ENCODE results near the gene RBAK. TPM values are rescaled to one million over a fixed set of nuclear protein-coding genes. Genes with fewer than 3 reads are reported as not detected.

The RBAK gene
- total RNA-seq, 1 donor from 2014 or later = 9.3 TPM

- intact Hi-C loops (cut with DNase I) = loop anchor here (5.0 kb wide), 1 partner anchor 292 kb away; no protein-coding TSS in a partner anchor
Measured at GRCh38 chr7:5088906-5089305, 43.2 kb downstream of the RBAK start.

GRCh38 chr7:5093948-5094347 is 48.3 kb downstream of the RBAK start:
- DNase-seq (ENCODE audit: extremely low spot score in 2 of 2) = no peak
- Histone ChIP-seq H3K36me3 (no peaks in the 10 kb centered on the region), H3K27ac (no peak overlapping the region), H3K4me3 (no peak overlapping the region), H3K4me1 (no peaks in the 10 kb centered on the region), H3K9me3 (peaks cover 8% of the 10 kb centered on the region), H3K27me3 (no peaks in the 10 kb centered on the region)
- TF ChIP-seq POLR2A (IDR thresholded peaks at IDR 0.05) (no peak), POLR2AphosphoS5 (IDR thresholded peaks at IDR 0.05; ENCODE audit: insufficient read depth in 1 of 2, low read depth in 1 of 2) (no peak), CTCF (IDR thresholded peaks at IDR 0.05) (no peak)
- intact Hi-C loops (cut with DNase I) = no loop called here

More at GRCh38 chr7:5088906-5089305, 43.2 kb downstream of the RBAK start:
- Histone ChIP-seq H3K36me3 (no peaks in the 10 kb centered on the region), H3K9me3 (peaks cover 3% of the 10 kb centered on the region), H3K4me1 (no peaks in the 10 kb centered on the region), H3K27ac (no peak overlapping the region), H3K4me3 (no peak overlapping the region), H3K27me3 (no peaks in the 10 kb centered on the region)
- DNase-seq (ENCODE audit: extremely low spot score in 2 of 2) = no peak
- no peak for TF ChIP-seq CTCF (IDR thresholded peaks at IDR 0.05)
- TF ChIP-seq POLR2AphosphoS5 (IDR thresholded peaks at IDR 0.05; ENCODE audit: insufficient read depth in 1 of 2, low read depth in 1 of 2) = no peak
- no peak for TF ChIP-seq POLR2A (IDR thresholded peaks at IDR 0.05)

DNA sequence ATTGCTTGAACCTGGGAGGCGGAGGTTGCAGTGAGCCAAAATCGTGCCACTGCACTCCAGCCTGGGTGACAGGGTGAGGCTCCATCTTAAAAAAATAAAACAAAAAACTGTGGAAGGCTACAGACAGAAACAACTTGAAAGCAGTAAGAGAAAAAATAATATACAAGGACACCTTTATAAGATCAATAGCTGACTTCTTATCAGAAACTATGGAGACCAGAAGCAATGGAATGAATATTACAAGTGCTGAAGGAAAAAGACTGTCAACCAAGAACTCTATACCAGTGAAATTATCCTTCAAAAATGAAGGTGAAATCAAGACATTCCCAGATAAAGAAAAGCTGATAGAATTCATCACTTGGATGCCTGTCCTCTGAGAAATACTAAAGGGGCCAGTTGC is 49.0 kb downstream of the RBAK start:
- intact Hi-C loops (cut with DNase I) = no loop called here
- TF ChIP-seq POLR2A (IDR thresholded peaks at IDR 0.05) (no peak), POLR2AphosphoS5 (IDR thresholded peaks at IDR 0.05; ENCODE audit: insufficient read depth in 1 of 2, low read depth in 1 of 2) (no peak), CTCF (IDR thresholded peaks at IDR 0.05) (no peak)
- no peak overlapping the region for H3K4me3 ChIP-seq

DNA sequence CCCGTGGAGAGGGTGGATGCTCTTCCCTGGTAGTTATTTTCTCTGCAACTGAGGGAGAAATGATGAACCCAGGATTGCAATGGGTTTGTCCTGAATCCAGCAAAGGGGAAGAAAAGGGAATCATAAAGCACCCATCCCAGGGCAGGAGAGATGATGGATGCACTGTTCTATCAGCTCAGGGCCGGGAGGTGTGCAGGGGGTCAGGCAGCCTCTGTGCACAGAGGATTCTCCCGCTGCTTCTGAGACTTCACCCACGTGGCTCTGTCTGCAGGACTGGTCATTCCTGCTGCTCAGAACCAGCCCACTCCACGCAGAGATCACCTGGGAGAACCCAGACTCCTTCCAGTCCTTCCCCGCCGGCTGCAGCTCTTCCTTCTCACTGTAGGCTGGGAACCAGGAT is 70.7 kb downstream of the RBAK start:
- Histone ChIP-seq H3K27me3 (no peaks in the 10 kb centered on the region), H3K36me3 (no peaks in the 10 kb centered on the region), H3K4me1 (no peaks in the 10 kb centered on the region), H3K9me3 (no peaks in the 10 kb centered on the region), H3K27ac (no peak overlapping the region), H3K4me3 (no peak overlapping the region)
- intact Hi-C loops (cut with DNase I) = no loop called here
- no peak for TF ChIP-seq CTCF (IDR thresholded peaks at IDR 0.05)
- no peak for TF ChIP-seq POLR2AphosphoS5 (IDR thresholded peaks at IDR 0.05; ENCODE audit: insufficient read depth in 1 of 2, low read depth in 1 of 2)
- no peak for DNase-seq (ENCODE audit: extremely low spot score in 2 of 2)

More for the DNA sequence above, 49.0 kb downstream of the RBAK start:
- Histone ChIP-seq H3K9me3 (peaks cover 8% of the 10 kb centered on the region), H3K4me1 (no peaks in the 10 kb centered on the region), H3K36me3 (no peaks in the 10 kb centered on the region), H3K27ac (no peak overlapping the region), H3K27me3 (no peaks in the 10 kb centered on the region)
- no peak for DNase-seq (ENCODE audit: extremely low spot score in 2 of 2)

DNA sequence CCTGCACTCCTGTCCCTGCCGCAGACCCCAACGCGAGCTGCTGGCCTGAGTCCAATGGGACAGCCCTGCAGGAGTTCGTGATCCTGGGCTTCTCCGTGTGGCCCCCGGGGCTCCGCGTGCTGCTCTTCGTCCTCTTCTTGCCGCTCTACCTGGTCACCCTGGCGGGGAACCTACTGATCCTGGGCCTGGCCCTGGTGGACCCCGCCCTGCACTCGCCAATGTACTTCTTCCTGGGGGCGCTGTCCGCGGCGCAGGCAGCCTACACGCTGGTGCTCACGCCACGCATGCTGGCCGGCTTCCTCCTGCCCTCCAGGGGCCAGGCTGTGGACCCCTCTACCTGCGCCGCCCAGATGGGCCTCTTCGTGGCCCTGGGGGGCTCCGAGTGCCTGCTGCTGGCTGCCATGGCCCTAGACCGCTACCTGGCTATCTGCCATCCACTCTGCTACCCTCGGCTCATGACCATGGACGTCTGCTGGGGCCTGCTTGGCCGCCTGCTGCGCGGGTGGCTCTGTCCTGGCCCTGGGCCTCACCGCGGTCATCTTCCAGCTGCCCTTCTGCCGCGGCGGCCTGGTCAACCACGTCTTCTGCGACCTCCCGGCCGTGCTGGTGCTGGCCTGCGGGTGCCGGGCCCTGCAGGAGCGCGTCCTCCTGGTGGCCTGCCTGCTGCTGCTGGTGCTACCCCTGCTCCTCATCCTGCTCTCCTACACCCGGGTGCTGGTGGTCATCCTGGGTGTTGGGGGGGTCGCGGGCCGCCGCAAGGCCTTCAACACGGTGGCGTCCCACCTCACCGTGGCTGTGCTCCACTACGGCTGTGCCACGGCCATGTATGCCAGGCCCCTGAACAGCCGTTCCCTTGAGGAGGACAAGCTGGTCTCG is 71.7 kb downstream of the RBAK start:
- intact Hi-C loops (cut with DNase I) = no loop called here
- Histone ChIP-seq H3K27me3 (no peaks in the 10 kb centered on the region), H3K4me3 (no peak overlapping the region), H3K9me3 (no peaks in the 10 kb centered on the region), H3K27ac (no peak overlapping the region), H3K36me3 (no peaks in the 10 kb centered on the region), H3K4me1 (no peaks in the 10 kb centered on the region)
- DNase-seq (ENCODE audit: extremely low spot score in 2 of 2) = no peak
- TF ChIP-seq POLR2A (IDR thresholded peaks at IDR 0.05) (no peak), CTCF (IDR thresholded peaks at IDR 0.05) (no peak), POLR2AphosphoS5 (IDR thresholded peaks at IDR 0.05; ENCODE audit: insufficient read depth in 1 of 2, low read depth in 1 of 2) (no peak)

All from vagina (tissue), 2 donors.